HG03457 (cell line): Measurements from ENCODE around the gene TIAM2.
"Not testable (repeated sequence)": the region's sequence is repeated elsewhere in the genome, so short reads cannot be mapped to it uniquely, and the experiment has no call there.

ENCODE experiments used
- ATAC-seq: cut with Tn5 transposase; IDR thresholded peaks from one replicate; pipeline ENCODE4 v1.9.1; 2021; ENCODE audit warnings: moderate number of reproducible peaks; ENCODE audit not compliant: unreplicated experiment

TIAM2 gene

DNA sequence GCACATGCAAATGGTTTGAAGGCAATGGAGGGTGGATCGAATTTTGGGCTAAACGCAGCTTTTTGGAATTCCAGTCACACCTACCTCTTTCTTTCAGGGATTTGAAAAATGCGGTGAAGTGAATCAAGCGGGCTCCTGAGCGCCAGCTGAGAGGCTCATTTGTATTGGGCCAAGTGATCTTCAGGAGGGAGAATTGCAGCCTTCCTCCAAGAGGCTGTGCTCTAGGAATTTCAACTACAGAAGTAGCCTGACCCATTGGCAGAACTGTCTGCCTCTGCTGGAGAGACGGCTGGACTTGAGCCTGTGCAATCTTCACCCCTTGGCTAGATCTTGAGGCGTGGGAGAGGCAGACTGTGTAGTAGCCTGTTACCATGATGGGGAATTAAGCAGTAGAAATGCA is 5.7 kb upstream of the TIAM2 start:
- ATAC-seq = no peak

DNA sequence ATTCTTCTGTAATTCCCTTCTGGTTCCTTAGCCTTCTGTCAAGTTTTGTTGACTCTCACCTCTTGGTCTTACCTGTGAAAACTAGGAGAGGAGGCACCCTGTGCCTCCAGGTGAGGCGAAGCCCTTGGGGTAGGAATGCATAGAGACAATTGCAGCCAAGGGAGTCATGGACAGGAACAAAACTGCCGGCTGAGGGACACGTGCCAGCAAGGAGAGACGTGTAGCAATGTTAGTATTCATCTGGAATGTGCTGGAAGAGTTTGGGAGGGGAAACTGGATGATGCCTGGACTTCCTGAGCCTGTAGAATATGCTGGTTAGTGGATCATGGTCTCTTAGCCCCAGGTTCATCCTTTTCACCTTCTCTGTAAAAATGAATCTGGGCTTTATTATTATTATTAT is 3.9 kb upstream of the TIAM2 start:
- no peak for ATAC-seq

- ATAC-seq = no peak
Measured at GRCh38 chr6:154993026-154993425, 2.1 kb upstream of the TIAM2 start.

GRCh38 chr6:154993710-154994109 is 1.4 kb upstream of the TIAM2 start:
- no peak for ATAC-seq

GRCh38 chr6:154994836-154995253 is 270 bp upstream of the TIAM2 start:
- ATAC-seq = no peak

- no peak for ATAC-seq
Measured at GRCh38 chr6:154996016-154996590, 988 bp downstream of the TIAM2 start.

- no peak for ATAC-seq
Measured at GRCh38 chr6:154996841-154997311, 1.8 kb downstream of the TIAM2 start.

GRCh38 chr6:154998855-154999254 is 3.7 kb downstream of the TIAM2 start:
- no peak for ATAC-seq

DNA sequence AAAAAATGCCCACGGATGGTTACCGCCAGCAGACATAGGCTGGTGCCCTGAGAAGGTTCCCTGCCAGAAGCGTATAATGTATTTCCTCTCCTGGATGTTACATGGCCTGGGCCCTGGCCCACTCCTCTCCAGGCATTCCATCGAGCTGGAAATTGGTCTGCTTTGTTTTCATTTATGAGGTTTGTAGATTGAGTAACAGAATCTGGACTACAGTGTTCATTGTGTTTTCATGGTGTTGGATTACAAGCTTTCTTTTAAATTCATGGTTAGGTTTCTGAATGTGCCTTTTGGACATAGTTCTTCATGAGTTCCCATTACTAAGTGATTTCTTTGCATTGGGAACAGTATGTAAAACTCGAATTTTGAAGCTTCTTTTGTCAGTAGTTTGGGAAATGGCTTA is 6.4 kb downstream of the TIAM2 start:
- ATAC-seq = no peak

- ATAC-seq = no peak
Measured at GRCh38 chr6:155001934-155002333, 6.8 kb downstream of the TIAM2 start.

DNA sequence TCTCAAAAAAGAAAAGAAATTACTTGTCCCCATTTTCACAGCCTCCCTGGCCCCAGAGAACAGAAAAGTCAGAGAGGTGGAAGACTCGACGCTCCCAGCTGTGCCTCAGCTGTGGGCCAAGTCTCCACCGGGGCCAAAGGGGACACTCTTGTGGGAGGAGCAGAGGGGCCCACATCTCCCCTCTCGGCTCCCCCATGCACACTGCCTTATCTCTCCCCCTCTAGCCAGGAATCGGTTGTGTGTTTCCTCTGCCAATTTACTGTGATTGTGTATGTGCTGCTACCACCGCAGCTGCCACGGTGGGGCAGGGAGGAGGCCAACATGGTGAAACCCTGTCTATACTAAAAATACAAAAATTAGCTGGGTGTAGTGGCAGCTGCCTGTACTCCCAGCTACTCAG is 8.4 kb downstream of the TIAM2 start:
- no peak for ATAC-seq

- no peak for ATAC-seq
Measured at GRCh38 chr6:155004017-155004416, 8.9 kb downstream of the TIAM2 start.

GRCh38 chr6:155004576-155005372 is 9.7 kb downstream of the TIAM2 start:
- no peak for ATAC-seq

GRCh38 chr6:155008625-155009024 is 13.5 kb downstream of the TIAM2 start:
- ATAC-seq = no peak

- no peak for ATAC-seq
Measured at GRCh38 chr6:155010940-155011339, 15.8 kb downstream of the TIAM2 start.

DNA sequence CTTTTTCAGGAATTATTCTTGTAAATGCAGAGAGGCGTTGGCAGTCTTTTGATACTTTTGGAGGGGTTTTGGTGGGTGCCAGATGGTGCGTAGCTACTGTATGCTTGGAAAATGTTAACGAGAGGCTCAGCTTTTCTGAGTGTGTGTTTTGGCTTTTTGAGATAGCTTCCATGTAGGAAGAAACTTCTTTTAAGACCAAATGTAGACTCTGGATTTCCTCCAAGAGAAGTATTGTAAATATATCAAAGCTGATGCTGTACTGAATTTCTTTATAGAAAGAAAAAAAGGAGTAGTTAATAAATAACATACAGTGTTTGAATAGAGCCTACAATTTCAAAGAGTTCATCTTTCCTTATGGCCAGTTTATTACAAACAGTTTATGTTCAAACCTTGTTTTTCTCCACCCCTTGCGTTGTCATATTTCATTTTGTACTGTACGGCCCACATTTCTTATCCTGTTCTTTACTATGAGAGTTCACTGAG is 16.7 kb downstream of the TIAM2 start:
- no peak for ATAC-seq

DNA sequence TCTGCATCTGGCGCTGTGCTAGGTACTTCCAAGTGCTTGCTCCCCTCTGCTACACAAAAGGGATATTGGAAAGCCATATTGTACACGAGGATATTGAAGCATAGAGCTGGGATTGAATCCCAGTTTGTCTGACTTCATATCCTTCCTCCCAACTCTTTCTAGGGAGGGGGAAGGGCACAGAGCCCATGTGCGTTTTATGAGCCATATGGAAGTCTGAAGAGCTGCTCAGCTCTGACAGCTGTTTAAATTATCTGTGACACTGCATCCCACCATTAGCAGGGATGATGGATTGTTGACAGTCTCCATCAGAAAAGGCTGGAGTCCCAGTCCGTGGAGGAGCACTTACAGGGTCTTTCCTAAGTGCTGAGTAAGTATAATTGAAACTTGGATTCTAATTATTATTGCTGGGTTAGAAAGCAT is 18.4 kb downstream of the TIAM2 start:
- ATAC-seq = no peak

DNA sequence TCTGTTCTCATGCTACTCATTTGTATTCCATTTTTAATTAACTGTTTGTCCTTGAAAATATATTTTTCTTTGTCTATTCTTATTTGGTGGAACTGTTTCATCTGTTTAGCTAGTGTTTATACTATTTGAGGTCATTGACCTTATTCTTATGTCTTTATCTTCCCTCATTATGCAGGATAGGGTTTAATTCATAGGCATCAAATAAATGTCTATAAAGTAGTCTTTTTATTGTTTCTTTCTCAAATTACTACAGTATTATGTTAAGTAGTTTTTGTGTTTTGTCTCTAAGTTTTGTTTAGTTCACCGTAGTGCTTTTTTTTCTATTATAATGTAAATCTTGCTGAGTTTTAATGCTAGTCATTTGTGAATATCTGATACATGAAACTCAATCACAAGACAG is 19.0 kb downstream of the TIAM2 start:
- no peak for ATAC-seq

GRCh38 chr6:155014670-155015300 is 19.7 kb downstream of the TIAM2 start:
- no peak for ATAC-seq

DNA sequence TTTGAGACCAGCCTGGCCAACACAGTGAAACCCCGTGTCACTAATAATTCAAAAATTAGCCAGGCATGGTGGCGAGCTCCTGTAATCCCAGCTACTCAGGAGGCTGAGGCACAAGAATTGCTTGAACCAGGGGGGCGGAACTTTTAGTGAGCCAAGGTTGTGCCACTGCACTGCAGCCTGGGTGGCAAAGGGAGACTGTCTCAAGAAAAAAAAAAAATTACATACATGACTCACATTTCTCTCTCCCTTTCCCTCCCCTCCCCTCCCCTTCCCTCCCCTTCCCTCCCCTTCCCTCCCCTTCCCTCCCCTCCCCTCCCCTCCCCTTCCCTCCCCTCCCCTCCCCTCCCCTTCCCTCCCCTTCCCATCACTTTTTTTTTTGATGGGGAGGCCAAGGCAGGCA is 23.3 kb downstream of the TIAM2 start:
- not testable (repeated sequence) for ATAC-seq

- ATAC-seq = no peak
Measured at GRCh38 chr6:155021680-155022079, 26.6 kb downstream of the TIAM2 start.

GRCh38 chr6:155022721-155023120 is 27.6 kb downstream of the TIAM2 start:
- ATAC-seq = no peak
